NCI-H82 (cell line): ENCODE results near the gene A2M.

Experiments
- DNase-seq: peaks from one replicate; lab custom pipeline; 2025; lab: John Stamatoyannopoulos, UW

Gene A2M

GRCh38 chr12:9099552-9100190 lies 16.0 kb downstream of the A2M start:
- no peak for DNase-seq

GRCh38 chr12:9098463-9099026 lies 17.2 kb downstream of the A2M start:
- no peak for DNase-seq

- no peak for DNase-seq
These were observed 17.6 kb downstream of the A2M start for GRCh38 chr12:9098115-9098452.

- no peak for DNase-seq
These were observed 19.0 kb downstream of the A2M start for GRCh38 chr12:9096563-9097176.

- DNase-seq: peak; percentile 85
These were observed 20.4 kb downstream of the A2M start for GRCh38 chr12:9095322-9095721.

GRCh38 chr12:9094512-9095206 lies 21.1 kb downstream of the A2M start:
- no peak for DNase-seq

- DNase-seq: no peak
These were observed 23.7 kb downstream of the A2M start for GRCh38 chr12:9091891-9092598.

GRCh38 chr12:9090220-9090619 lies 25.5 kb downstream of the A2M start:
- no peak for DNase-seq

GRCh38 chr12:9087087-9087835 lies 28.5 kb downstream of the A2M start:
- no peak for DNase-seq

- DNase-seq: no peak
These were observed 29.6 kb downstream of the A2M start for GRCh38 chr12:9086087-9086486.

- no peak for DNase-seq
These were observed 31.3 kb downstream of the A2M start for GRCh38 chr12:9084417-9084816.

GRCh38 chr12:9083793-9084192 lies 31.9 kb downstream of the A2M start:
- DNase-seq: no peak

- no peak for DNase-seq
These were observed 33.9 kb downstream of the A2M start for GRCh38 chr12:9081667-9082427.

GRCh38 chr12:9079883-9080675 lies 35.6 kb downstream of the A2M start:
- DNase-seq: no peak

GRCh38 chr12:9079082-9079481 lies 36.6 kb downstream of the A2M start:
- no peak for DNase-seq

GRCh38 chr12:9077152-9078031 lies 38.3 kb downstream of the A2M start:
- no peak for DNase-seq

GRCh38 chr12:9076733-9077132 lies 39.0 kb downstream of the A2M start:
- no peak for DNase-seq

- DNase-seq: no peak
These were observed 40.6 kb downstream of the A2M start for GRCh38 chr12:9075138-9075535.

- no peak for DNase-seq
These were observed 41.1 kb downstream of the A2M start for GRCh38 chr12:9074484-9075137.
